ENCODE results near the gene CEP295NL.

GRCh38 chr17:78870621-78871020 lies 32.4 kb downstream of the CEP295NL start:
- no peak for TF ChIP-seq CTCF (IDR thresholded peaks at IDR 0.05; ENCODE audit: low read length)
- TF ChIP-seq EZH2 (optimal IDR thresholded peaks at IDR 0.05; ENCODE audit: low read depth, low read length), result no peak
- no peak for TF ChIP-seq EZH2phosphoT487 (IDR thresholded peaks at IDR 0.05; ENCODE audit: low read length)

Data from MM.1S (cell line).